ENCODE results near the gene CSTPP1. TPM values are rescaled to one million over a fixed set of nuclear protein-coding genes. Genes with fewer than 3 reads are reported as not detected.

Gene CSTPP1
- total RNA-seq, 1 donor from 2014 or later, result 18.0 TPM

- no peaks in the 10 kb centered on the region for H3K4me1 Mint-ChIP-seq
- no peak for DNase-seq
- H3K9me3 Mint-ChIP-seq, result no peaks in the 10 kb centered on the region
- no peaks in the 10 kb centered on the region for H3K36me3 Mint-ChIP-seq (ENCODE audit: low read depth)
- no peak overlapping the region for H3K27ac Mint-ChIP-seq
- no peak overlapping the region for H3K4me3 Mint-ChIP-seq
- H3K27me3 Mint-ChIP-seq, result no peaks in the 10 kb centered on the region
- intact Hi-C loops (cut with micrococcal nuclease), result no loop called here
These were observed 97.5 kb downstream of the CSTPP1 start for GRCh38 chr11:47034091-47034490.

DNA sequence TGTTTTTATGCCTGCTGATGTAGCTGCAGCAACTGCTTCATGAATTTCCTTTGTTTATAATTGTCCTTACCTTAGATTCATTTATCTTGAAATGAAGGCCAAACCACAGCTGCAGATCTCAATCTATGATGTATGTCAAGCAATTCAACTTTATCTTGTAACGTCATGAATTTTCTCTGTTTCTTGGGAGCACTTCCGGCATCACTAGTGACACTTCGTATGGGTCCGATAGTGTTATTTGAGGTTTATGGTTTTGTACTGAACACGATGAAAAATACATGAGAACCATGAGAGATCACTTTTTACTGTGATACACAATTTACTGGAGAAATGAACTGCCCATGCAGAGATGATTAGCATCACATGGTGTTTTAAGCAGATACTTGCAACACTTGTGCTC is 98.5 kb downstream of the CSTPP1 start:
- Mint-ChIP-seq H3K4me1 (no peaks in the 10 kb centered on the region), H3K9me3 (no peaks in the 10 kb centered on the region), H3K27me3 (no peaks in the 10 kb centered on the region), H3K36me3 (ENCODE audit: low read depth) (no peaks in the 10 kb centered on the region), H3K4me3 (no peak overlapping the region), H3K27ac (no peak overlapping the region)
- DNase-seq, result no peak
- intact Hi-C loops (cut with micrococcal nuclease), result no loop called here

- H3K4me3 Mint-ChIP-seq, result no peak overlapping the region
- H3K36me3 Mint-ChIP-seq (ENCODE audit: low read depth), result no peaks in the 10 kb centered on the region
- DNase-seq, result no peak
- no peak overlapping the region for H3K27ac Mint-ChIP-seq
- no peaks in the 10 kb centered on the region for H3K27me3 Mint-ChIP-seq
- intact Hi-C loops (cut with micrococcal nuclease), result no loop called here
- no peaks in the 10 kb centered on the region for H3K4me1 Mint-ChIP-seq
- no peaks in the 10 kb centered on the region for H3K9me3 Mint-ChIP-seq
These were observed 107.6 kb downstream of the CSTPP1 start for GRCh38 chr11:47044119-47044518.

DNA sequence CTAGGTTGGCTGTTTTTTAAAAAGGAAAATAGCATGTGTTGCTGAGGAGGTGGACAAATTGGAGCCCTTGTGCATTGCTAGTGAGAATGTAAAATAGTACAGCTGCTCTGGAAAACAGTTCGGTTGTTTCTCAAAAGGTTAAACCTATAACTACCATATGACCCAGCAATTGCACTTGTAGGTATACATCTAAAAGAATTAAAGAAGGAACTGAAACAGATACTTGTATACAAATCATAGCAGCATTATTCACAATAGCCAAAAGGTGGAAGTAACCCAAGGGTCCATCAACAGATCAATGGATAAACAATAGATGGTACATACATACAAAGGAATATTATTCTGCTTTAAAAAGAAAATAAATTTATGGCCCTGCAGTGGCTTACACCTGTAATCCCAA is 111.4 kb downstream of the CSTPP1 start:
- no peak for DNase-seq
- peaks cover 2% of the 10 kb centered on the region for H3K27me3 Mint-ChIP-seq
- no peak overlapping the region for H3K4me3 Mint-ChIP-seq
- H3K36me3 Mint-ChIP-seq (ENCODE audit: low read depth), result peaks cover 2% of the 10 kb centered on the region
- no peak overlapping the region for H3K27ac Mint-ChIP-seq
- intact Hi-C loops (cut with micrococcal nuclease), result no loop called here
- no peaks in the 10 kb centered on the region for H3K4me1 Mint-ChIP-seq
- H3K9me3 Mint-ChIP-seq, result no peaks in the 10 kb centered on the region

- no peaks in the 10 kb centered on the region for H3K4me1 Mint-ChIP-seq
- no peaks in the 10 kb centered on the region for H3K9me3 Mint-ChIP-seq
- no peak overlapping the region for H3K27ac Mint-ChIP-seq
- DNase-seq, result no peak
- intact Hi-C loops (cut with micrococcal nuclease), result no loop called here
- H3K4me3 Mint-ChIP-seq, result no peak overlapping the region
- peaks cover 2% of the 10 kb centered on the region for H3K27me3 Mint-ChIP-seq
- H3K36me3 Mint-ChIP-seq (ENCODE audit: low read depth), result peaks cover 3% of the 10 kb centered on the region
These were observed 113.7 kb downstream of the CSTPP1 start for GRCh38 chr11:47050284-47050683.

DNA sequence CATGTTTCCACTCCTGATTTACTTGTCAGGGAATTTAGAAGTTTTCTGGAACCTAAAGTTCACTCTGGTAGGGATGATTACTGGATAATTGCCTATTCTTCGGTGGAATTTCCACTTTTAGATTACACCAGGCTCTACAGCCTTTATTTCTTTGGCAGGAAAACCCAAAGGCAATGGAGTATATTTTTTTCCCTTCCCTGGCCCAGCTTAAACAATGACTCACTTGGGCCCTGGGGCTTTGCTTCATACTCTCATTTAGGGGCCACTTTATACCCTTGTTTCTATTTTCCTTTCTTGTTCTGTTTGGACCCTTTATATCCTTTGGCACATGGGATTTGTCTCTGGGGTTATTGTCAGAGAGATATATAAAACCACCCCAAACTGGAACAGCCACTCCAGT is 114.7 kb downstream of the CSTPP1 start:
- Mint-ChIP-seq H3K27ac (no peak overlapping the region), H3K4me1 (no peaks in the 10 kb centered on the region), H3K9me3 (no peaks in the 10 kb centered on the region), H3K27me3 (peaks cover 2% of the 10 kb centered on the region), H3K4me3 (no peak overlapping the region), H3K36me3 (ENCODE audit: low read depth) (peaks cover 3% of the 10 kb centered on the region)
- intact Hi-C loops (cut with micrococcal nuclease), result no loop called here
- DNase-seq, result no peak

- Mint-ChIP-seq H3K9me3 (no peaks in the 10 kb centered on the region), H3K36me3 (ENCODE audit: low read depth) (peaks cover 3% of the 10 kb centered on the region), H3K27ac (no peak overlapping the region), H3K4me1 (no peaks in the 10 kb centered on the region), H3K27me3 (peaks cover 2% of the 10 kb centered on the region), H3K4me3 (no peak overlapping the region)
- DNase-seq, result no peak
- intact Hi-C loops (cut with micrococcal nuclease), result no loop called here
These were observed 115.6 kb downstream of the CSTPP1 start for GRCh38 chr11:47052165-47052564.

DNA sequence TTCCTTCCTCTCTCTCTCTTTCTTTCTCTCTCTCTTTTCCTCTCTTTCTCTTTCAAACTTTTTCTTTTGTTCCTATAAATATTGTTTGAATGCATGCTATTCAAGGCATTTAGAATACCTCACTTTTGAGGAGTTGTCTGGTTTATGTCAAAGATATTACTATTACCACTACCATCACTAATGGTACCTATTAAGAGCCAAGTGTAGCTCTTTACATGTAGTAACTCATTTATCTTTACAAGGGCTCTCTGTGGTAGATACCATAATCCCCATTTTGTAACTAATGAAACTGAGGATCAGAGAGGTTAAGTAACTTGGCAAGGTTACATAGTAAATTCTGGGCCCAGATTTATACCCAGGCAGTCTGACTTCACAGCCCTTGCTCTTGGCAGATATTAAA is 116.0 kb downstream of the CSTPP1 start:
- no peak overlapping the region for H3K4me3 Mint-ChIP-seq
- H3K9me3 Mint-ChIP-seq, result no peaks in the 10 kb centered on the region
- DNase-seq, result no peak
- H3K4me1 Mint-ChIP-seq, result no peaks in the 10 kb centered on the region
- peaks cover 3% of the 10 kb centered on the region for H3K36me3 Mint-ChIP-seq (ENCODE audit: low read depth)
- H3K27me3 Mint-ChIP-seq, result peaks cover 2% of the 10 kb centered on the region
- no peak overlapping the region for H3K27ac Mint-ChIP-seq
- intact Hi-C loops (cut with micrococcal nuclease), result no loop called here

DNA sequence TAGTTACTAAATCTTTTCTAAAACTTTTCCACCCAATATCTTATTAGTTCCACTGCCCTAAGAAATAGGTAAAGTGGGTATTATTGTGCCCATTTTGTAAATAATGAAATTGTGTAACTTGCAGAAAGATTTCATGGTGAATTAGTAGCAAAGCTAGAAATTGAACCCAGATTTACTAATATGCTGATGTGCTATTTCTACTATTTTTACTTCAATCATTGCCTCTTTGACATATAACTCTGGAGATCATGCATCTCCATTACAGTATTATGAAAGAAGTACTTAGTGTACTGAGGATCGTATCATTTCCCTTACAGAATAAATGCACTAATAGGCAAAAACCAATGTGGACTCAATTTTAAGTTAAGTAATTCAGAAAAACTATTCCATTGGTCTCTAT is 119.0 kb downstream of the CSTPP1 start:
- Mint-ChIP-seq H3K36me3 (ENCODE audit: low read depth) (peaks cover 5% of the 10 kb centered on the region), H3K9me3 (no peaks in the 10 kb centered on the region), H3K27me3 (no peaks in the 10 kb centered on the region)

GRCh38 chr11:47056261-47056915 is 119.8 kb downstream of the CSTPP1 start:
- H3K4me1 Mint-ChIP-seq, result peaks cover 6% of the 10 kb centered on the region
- intact Hi-C loops (cut with micrococcal nuclease), result no loop called here
- peaks cover 7% of the 10 kb centered on the region for H3K36me3 Mint-ChIP-seq (ENCODE audit: low read depth)
- no peaks in the 10 kb centered on the region for H3K27me3 Mint-ChIP-seq
- no peak overlapping the region for H3K4me3 Mint-ChIP-seq
- no peak for DNase-seq
- no peak overlapping the region for H3K27ac Mint-ChIP-seq
- no peaks in the 10 kb centered on the region for H3K9me3 Mint-ChIP-seq

More for the DNA sequence above, 119.0 kb downstream of the CSTPP1 start:
- H3K27ac Mint-ChIP-seq, result no peak overlapping the region
- no peak for DNase-seq
- intact Hi-C loops (cut with micrococcal nuclease), result no loop called here
- H3K4me1 Mint-ChIP-seq, result peaks cover under 1% of the 10 kb centered on the region
- no peak overlapping the region for H3K4me3 Mint-ChIP-seq

DNA sequence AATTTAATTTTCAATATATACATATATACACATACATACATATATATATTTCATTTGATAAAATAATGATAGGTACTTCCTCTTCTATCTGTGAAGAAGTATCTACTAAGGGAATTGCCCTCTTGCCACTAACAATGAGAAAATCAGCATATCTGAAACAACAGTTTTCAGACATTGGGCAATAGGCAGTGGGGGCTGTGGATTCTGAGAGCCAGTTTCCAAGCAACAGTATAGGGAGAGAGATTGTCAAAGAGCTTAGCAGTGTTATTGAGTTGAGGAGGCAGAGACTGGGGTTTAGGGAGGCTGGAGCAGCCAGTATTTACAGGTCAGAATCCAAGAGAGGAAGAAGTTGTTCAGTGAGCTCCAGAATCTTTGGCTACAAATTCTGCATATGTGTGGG is 120.8 kb downstream of the CSTPP1 start:
- Mint-ChIP-seq H3K4me1 (peaks cover 6% of the 10 kb centered on the region), H3K4me3 (no peak overlapping the region), H3K36me3 (ENCODE audit: low read depth) (peaks cover 7% of the 10 kb centered on the region), H3K27me3 (no peaks in the 10 kb centered on the region), H3K27ac (no peak overlapping the region), H3K9me3 (no peaks in the 10 kb centered on the region)
- no peak for DNase-seq
- intact Hi-C loops (cut with micrococcal nuclease), result no loop called here

DNA sequence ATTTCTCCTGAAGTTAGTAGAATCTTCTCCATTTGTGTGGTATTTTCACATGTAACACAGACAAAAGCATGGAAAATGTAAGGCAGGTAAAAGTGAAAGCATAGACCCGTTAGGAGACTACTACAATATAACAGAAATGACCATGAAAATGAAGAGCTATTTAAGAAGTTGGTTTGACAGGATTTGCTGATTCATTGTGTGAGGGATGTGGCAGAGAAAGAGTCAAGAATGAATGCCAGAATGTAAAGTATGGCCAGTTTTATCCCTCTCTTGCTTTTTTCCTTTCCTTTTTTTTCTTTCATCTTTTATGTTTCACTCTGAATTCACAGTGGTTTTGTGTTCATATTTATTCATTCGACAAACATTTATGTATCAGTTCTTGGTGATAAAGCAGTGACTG is 124.2 kb downstream of the CSTPP1 start:
- Mint-ChIP-seq H3K36me3 (ENCODE audit: low read depth) (peaks cover 4% of the 10 kb centered on the region), H3K27ac (no peak overlapping the region), H3K4me3 (no peak overlapping the region), H3K4me1 (peaks cover 8% of the 10 kb centered on the region), H3K9me3 (peaks cover 3% of the 10 kb centered on the region), H3K27me3 (no peaks in the 10 kb centered on the region)
- DNase-seq, result no peak
- intact Hi-C loops (cut with micrococcal nuclease), result no loop called here

DNA sequence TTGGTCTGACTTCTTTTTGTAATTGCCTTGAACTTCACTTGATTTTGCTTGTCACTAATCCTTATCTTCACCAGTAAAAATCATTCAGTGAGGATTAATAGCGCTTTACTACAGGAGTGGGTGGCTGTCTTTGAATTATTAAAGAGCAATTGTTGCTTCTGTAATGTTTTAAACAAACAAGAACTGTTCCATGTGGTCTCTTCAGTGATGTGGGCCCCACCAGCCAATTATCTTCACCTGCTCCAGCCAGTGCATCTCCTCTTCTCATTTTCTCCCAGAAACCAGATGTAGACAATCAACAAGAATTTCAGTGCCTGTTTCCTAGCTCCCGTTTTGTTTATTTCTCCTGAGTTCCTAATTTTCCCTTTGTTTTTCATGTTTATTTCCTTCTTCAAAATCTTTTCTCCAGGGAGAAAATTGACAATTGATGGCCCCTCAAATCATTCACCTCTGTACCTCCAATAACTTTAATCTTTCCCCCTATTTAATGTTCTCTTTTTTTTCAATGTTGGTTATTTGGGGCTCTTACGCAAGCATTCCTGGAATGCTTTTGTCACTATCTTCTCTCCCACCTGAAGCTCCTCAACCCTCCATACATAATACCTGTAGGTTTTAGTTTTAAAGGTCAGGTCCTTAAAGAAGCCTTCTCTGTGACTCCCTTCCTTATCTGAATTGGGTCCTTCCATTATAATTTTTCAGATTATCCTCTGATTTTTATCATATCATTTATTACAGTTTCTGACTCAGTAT is 125.0 kb downstream of the CSTPP1 start:
- H3K36me3 Mint-ChIP-seq (ENCODE audit: low read depth), result peaks cover 4% of the 10 kb centered on the region
- no peak overlapping the region for H3K4me3 Mint-ChIP-seq
- no peak overlapping the region for H3K27ac Mint-ChIP-seq
- intact Hi-C loops (cut with micrococcal nuclease), result no loop called here
- H3K4me1 Mint-ChIP-seq, result peaks cover 8% of the 10 kb centered on the region
- H3K9me3 Mint-ChIP-seq, result peaks cover 3% of the 10 kb centered on the region
- no peaks in the 10 kb centered on the region for H3K27me3 Mint-ChIP-seq
- no peak for DNase-seq

- no peaks in the 10 kb centered on the region for H3K27me3 Mint-ChIP-seq
- no peak overlapping the region for H3K4me3 Mint-ChIP-seq
- peaks cover 4% of the 10 kb centered on the region for H3K36me3 Mint-ChIP-seq (ENCODE audit: low read depth)
- no peak overlapping the region for H3K27ac Mint-ChIP-seq
- DNase-seq, result no peak
- peaks cover 3% of the 10 kb centered on the region for H3K9me3 Mint-ChIP-seq
- H3K4me1 Mint-ChIP-seq, result peaks cover 8% of the 10 kb centered on the region
- intact Hi-C loops (cut with micrococcal nuclease), result no loop called here
These were observed 126.2 kb downstream of the CSTPP1 start for GRCh38 chr11:47062736-47063135.

DNA sequence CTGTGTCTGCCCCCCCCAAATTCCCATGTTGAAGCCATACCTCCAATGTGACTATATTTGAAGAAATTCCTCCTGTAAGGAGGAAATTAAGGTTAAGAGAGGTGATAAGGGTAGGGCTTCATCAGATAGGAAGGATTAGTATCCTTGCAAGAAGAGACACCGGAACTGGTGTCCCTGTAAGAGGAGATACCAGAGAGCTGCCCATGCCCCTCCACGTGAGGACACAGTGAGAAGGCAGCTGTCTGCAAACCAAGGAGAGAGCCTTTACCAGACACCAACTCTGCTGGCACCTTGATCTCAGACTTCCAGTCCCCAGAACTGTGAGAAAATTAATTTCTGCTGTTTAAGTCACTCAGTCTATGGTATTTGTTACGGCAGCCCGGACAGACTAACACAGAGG is 130.8 kb downstream of the CSTPP1 start:
- Mint-ChIP-seq H3K27me3 (no peaks in the 10 kb centered on the region), H3K9me3 (peaks cover 3% of the 10 kb centered on the region)
- intact Hi-C loops (cut with micrococcal nuclease), result no loop called here

More for the DNA sequence above, 130.8 kb downstream of the CSTPP1 start:
- Mint-ChIP-seq H3K4me3 (no peak overlapping the region), H3K36me3 (ENCODE audit: low read depth) (no peaks in the 10 kb centered on the region), H3K27ac (no peak overlapping the region), H3K4me1 (peaks cover 2% of the 10 kb centered on the region)
- no peak for DNase-seq

Measured in activated CD4-positive, alpha-beta T cell treated with anti-CD3 and anti-CD28 coated beads, Interleukin-2, amount 10 ng/mL, durations not matched to agents 24 days and 14 days (primary cell).